Measurements from ENCODE around the gene NMT1. TPM values are rescaled to one million over a fixed set of nuclear protein-coding genes. Genes with fewer than 3 reads are reported as not detected.

The NMT1 gene
- total and polyA plus RNA-seq, 7 experiments from 2014 or later = 37.5 to 136 (median 84.2) TPM

GRCh38 chr17:45018514-45018847 lies 42.6 kb upstream of the NMT1 start:
- no peaks in the 10 kb centered on the region for H3K36me3 ChIP-seq (ENCODE audit: control insufficient read depth in 2 of 3, insufficient read depth in 3 of 3, low read length in 3 of 3)
- ATAC-seq = no peak
- H3K27me3 ChIP-seq (ENCODE audit: control insufficient read depth in 2 of 2, insufficient read depth in 2 of 2, low read length in 2 of 2) = peaks cover 0 to 11% of the 10 kb centered on the region in 2 donors
- peaks cover 0 to 11% (median 0%) of the 10 kb centered on the region in 5 donors for H3K36me3 Mint-ChIP-seq
- peak overlapping the region; percentile 75 to 91 (median 84) for H3K4me3 Mint-ChIP-seq
- intact Hi-C loops (cut with micrococcal nuclease) = loop anchor here (2.0 to 5.0 kb wide), 3 partner anchors 48 to 79 kb away; partner anchors contain the start of gene C1QL1 (in 1 of the 2)
- H3K9me3 Mint-ChIP-seq = no peaks in the 10 kb centered on the region
- no peak for DNase-seq
- H3K4me1 ChIP-seq (ENCODE audit: control insufficient read depth in 2 of 2, insufficient read depth in 2 of 2, low read length in 2 of 2) = peaks cover 15 to 17% of the 10 kb centered on the region in 2 donors
- peak overlapping the region; percentile 27 for H3K4me3 ChIP-seq (ENCODE audit: low read length)
- H3K4me1 Mint-ChIP-seq = peaks cover 6 to 26% (median 18%) of the 10 kb centered on the region in 7 donors
- H3K27ac ChIP-seq (ENCODE audit: low read depth, low read length) = no peak overlapping the region
- H3K27ac Mint-ChIP-seq = peak overlapping the region in 1 of 9 donors; percentile 4
- no peaks in the 10 kb centered on the region for H3K9me3 ChIP-seq (ENCODE audit: control insufficient read depth in 2 of 3, low read length in 3 of 3)
- CTCF ChIA-PET = interaction anchor here (0.8 to 1.1 kb wide), 4 partner anchors 98 to 423 kb away, joined by 3 to 4 read pairs (median 3); partner anchors contain the start of gene ACBD4
- H3K27me3 Mint-ChIP-seq = peaks cover 36 to 44% (median 42%) of the 10 kb centered on the region in 5 donors
- POLR2A ChIA-PET = no interaction called here

GRCh38 chr17:45018848-45019711 lies 42.0 kb upstream of the NMT1 start:
- peaks cover 6 to 26% (median 18%) of the 10 kb centered on the region in 7 donors for H3K4me1 Mint-ChIP-seq
- Histone ChIP-seq H3K4me1 (ENCODE audit: control insufficient read depth in 2 of 2, insufficient read depth in 2 of 2, low read length in 2 of 2) (peaks cover 15 to 17% of the 10 kb centered on the region in 2 donors), H3K27ac (ENCODE audit: low read depth, low read length) (no peak overlapping the region), H3K27me3 (ENCODE audit: control insufficient read depth in 2 of 2, insufficient read depth in 2 of 2, low read length in 2 of 2) (peaks cover 0 to 11% of the 10 kb centered on the region in 2 donors), H3K4me3 (ENCODE audit: low read length) (peak overlapping the region; percentile 27), H3K36me3 (ENCODE audit: control insufficient read depth in 2 of 3, insufficient read depth in 3 of 3, low read length in 3 of 3) (peaks cover 0 to 2% (median 0%) of the 10 kb centered on the region in 3 experiments), H3K9me3 (ENCODE audit: control insufficient read depth in 2 of 3, low read length in 3 of 3) (no peaks in the 10 kb centered on the region)
- intact Hi-C loops (cut with micrococcal nuclease) = loop anchor here (2.0 to 5.0 kb wide), 3 partner anchors 48 to 78 kb away; partner anchors contain the start of gene C1QL1 (in 1 of the 2)
- peak overlapping the region; percentile 75 to 91 (median 84) for H3K4me3 Mint-ChIP-seq
- POLR2A ChIA-PET = no interaction called here
- CTCF ChIA-PET = interaction anchor here (0.8 to 1.1 kb wide), 4 partner anchors 99 to 423 kb away, joined by 3 to 4 read pairs (median 3); partner anchors contain the start of gene ACBD4
- no peaks in the 10 kb centered on the region for H3K9me3 Mint-ChIP-seq
- H3K36me3 Mint-ChIP-seq = peaks cover 0 to 11% (median 0%) of the 10 kb centered on the region in 5 donors
- DNase-seq (peak in 5 of 9 donors; percentile 16 to 62 (median 28)), ATAC-seq (peak; percentile 71)
- peaks cover 36 to 44% (median 42%) of the 10 kb centered on the region in 5 donors for H3K27me3 Mint-ChIP-seq
- peak overlapping the region in 2 of 9 donors; percentile 4 to 84 for H3K27ac Mint-ChIP-seq

GRCh38 chr17:45020354-45021138 lies 40.6 kb upstream of the NMT1 start:
- POLR2A ChIA-PET = no interaction called here
- Mint-ChIP-seq H3K9me3 (no peaks in the 10 kb centered on the region), H3K27ac (no peak overlapping the region), H3K27me3 (peaks cover 36 to 44% (median 42%) of the 10 kb centered on the region in 5 donors), H3K36me3 (peaks cover 0 to 11% (median 0%) of the 10 kb centered on the region in 5 donors), H3K4me3 (peak overlapping the region in 8 of 10 donors; percentile 39 to 82 (median 70)), H3K4me1 (peaks cover 6 to 26% (median 18%) of the 10 kb centered on the region in 7 donors)
- Histone ChIP-seq H3K27ac (ENCODE audit: low read depth, low read length) (no peak overlapping the region), H3K9me3 (ENCODE audit: control insufficient read depth in 2 of 3, low read length in 3 of 3) (no peaks in the 10 kb centered on the region), H3K36me3 (ENCODE audit: control insufficient read depth in 2 of 3, insufficient read depth in 3 of 3, low read length in 3 of 3) (peaks cover 0 to 10% (median 0%) of the 10 kb centered on the region in 3 experiments), H3K27me3 (ENCODE audit: control insufficient read depth in 2 of 2, insufficient read depth in 2 of 2, low read length in 2 of 2) (peaks cover 0 to 11% of the 10 kb centered on the region in 2 donors), H3K4me3 (ENCODE audit: low read length) (no peak overlapping the region), H3K4me1 (ENCODE audit: control insufficient read depth in 2 of 2, insufficient read depth in 2 of 2, low read length in 2 of 2) (peaks cover 15 to 17% of the 10 kb centered on the region in 2 donors)
- DNase-seq = no peak
- intact Hi-C loops (cut with micrococcal nuclease) = loop anchor here in 1 of 2 donors (1.0 to 5.0 kb wide), 2 partner anchors 100 to 243 kb away; no protein-coding TSS in a partner anchor
- CTCF ChIA-PET = interaction anchor here (0.5 to 3.0 kb wide), 10 partner anchors 9 to 245 kb away, joined by 3 to 19 read pairs (median 4); partner anchors contain the start of gene DCAKD
- no peak for ATAC-seq

- ChIA-PET POLR2A (interaction anchor here (0.7 kb wide), 1 partner anchor 13 kb away, joined by 3 read pairs; no protein-coding TSS in a partner anchor), CTCF (interaction anchor here (0.6 to 3.0 kb wide), 16 partner anchors 10 to 273 kb away, joined by 3 to 19 read pairs (median 4); partner anchors contain the start of gene DCAKD)
- DNase-seq (peak; percentile 34 to 81 (median 60)), ATAC-seq (peak; percentile 91)
- Mint-ChIP-seq H3K36me3 (peaks cover 0 to 11% (median 3%) of the 10 kb centered on the region in 5 donors), H3K9me3 (no peaks in the 10 kb centered on the region), H3K27me3 (peaks cover 32 to 35% (median 34%) of the 10 kb centered on the region in 5 donors), H3K27ac (peak overlapping the region in 2 of 9 donors; percentile 5 to 74), H3K4me1 (peaks cover 6 to 26% (median 18%) of the 10 kb centered on the region in 7 donors), H3K4me3 (peak overlapping the region; percentile 35 to 82 (median 67))
- H3K27ac ChIP-seq (ENCODE audit: low read depth, low read length) = peak overlapping the region; percentile 14
- H3K4me1 ChIP-seq (ENCODE audit: control insufficient read depth in 2 of 2, insufficient read depth in 2 of 2, low read length in 2 of 2) = peaks cover 15 to 17% of the 10 kb centered on the region in 2 donors
- peak overlapping the region; percentile 47 for H3K4me3 ChIP-seq (ENCODE audit: low read length)
- peaks cover 0 to 11% of the 10 kb centered on the region in 2 donors for H3K27me3 ChIP-seq (ENCODE audit: control insufficient read depth in 2 of 2, insufficient read depth in 2 of 2, low read length in 2 of 2)
- intact Hi-C loops (cut with micrococcal nuclease) = loop anchor here (1.0 to 5.0 kb wide), 8 partner anchors 29 to 246 kb away; partner anchors contain the start of genes DCAKD (in 1 of the 2) and KIF18B (in 1 of the 2)
- no peaks in the 10 kb centered on the region for H3K9me3 ChIP-seq (ENCODE audit: control insufficient read depth in 2 of 3, low read length in 3 of 3)
- peaks cover 0 to 10% (median 0%) of the 10 kb centered on the region in 3 experiments for H3K36me3 ChIP-seq (ENCODE audit: control insufficient read depth in 2 of 3, insufficient read depth in 3 of 3, low read length in 3 of 3)
Measured at GRCh38 chr17:45021607-45022287, 39.4 kb upstream of the NMT1 start.

GRCh38 chr17:45022288-45022648 lies 38.8 kb upstream of the NMT1 start:
- H3K27me3 Mint-ChIP-seq = peaks cover 30 to 33% (median 32%) of the 10 kb centered on the region in 5 donors
- peaks cover 0 to 11% (median 3%) of the 10 kb centered on the region in 5 donors for H3K36me3 Mint-ChIP-seq
- H3K36me3 ChIP-seq (ENCODE audit: control insufficient read depth in 2 of 3, insufficient read depth in 3 of 3, low read length in 3 of 3) = peaks cover 0 to 14% (median 0%) of the 10 kb centered on the region in 3 experiments
- peaks cover 0 to 11% of the 10 kb centered on the region in 2 donors for H3K27me3 ChIP-seq (ENCODE audit: control insufficient read depth in 2 of 2, insufficient read depth in 2 of 2, low read length in 2 of 2)
- H3K27ac ChIP-seq (ENCODE audit: low read depth, low read length) = no peak overlapping the region
- H3K4me3 ChIP-seq (ENCODE audit: low read length) = no peak overlapping the region
- DNase-seq (no peak), ATAC-seq (no peak)
- POLR2A ChIA-PET = no interaction called here
- H3K4me1 ChIP-seq (ENCODE audit: control insufficient read depth in 2 of 2, insufficient read depth in 2 of 2, low read length in 2 of 2) = peaks cover 15 to 17% of the 10 kb centered on the region in 2 donors
- H3K4me1 Mint-ChIP-seq = peaks cover 6 to 26% (median 18%) of the 10 kb centered on the region in 7 donors
- H3K9me3 ChIP-seq (ENCODE audit: control insufficient read depth in 2 of 3, low read length in 3 of 3) = no peaks in the 10 kb centered on the region
- no peaks in the 10 kb centered on the region for H3K9me3 Mint-ChIP-seq
- H3K27ac Mint-ChIP-seq = no peak overlapping the region
- CTCF ChIA-PET = interaction anchor here (0.6 to 3.0 kb wide), 14 partner anchors 9 to 273 kb away, joined by 3 to 19 read pairs (median 4); partner anchors contain the start of gene DCAKD
- intact Hi-C loops (cut with micrococcal nuclease) = loop anchor here (1.0 to 5.0 kb wide), 8 partner anchors 29 to 247 kb away; partner anchors contain the start of genes DCAKD (in 1 of the 2) and KIF18B (in 1 of the 2)
- H3K4me3 Mint-ChIP-seq = peak overlapping the region in 1 of 10 donors; percentile 33

Measured in naive thymus-derived CD4-positive, alpha-beta T cell (primary cell).